IMR-90 (cell line): ENCODE results near the gene DNAH17. TPM values are rescaled to one million over a fixed set of nuclear protein-coding genes. Genes with fewer than 3 reads are reported as not detected.

Experiments used
- ATAC-seq: fragments of 200-7000 bp; cut with Tn5 transposase; 2 replicates; pipeline ENCODE4 v1.9.1; 2020; ENCODE audit warnings: low read depth, mild to moderate bottlenecking, moderate library complexity
- BruUV-seq: library from RNA; stranded (reverse); fragments of 400-500 nt; replicated peaks from 2 replicates; lab custom pipeline; 2021; lab: Mats Ljungman, UMichigan
- CTCF ChIA-PET: fragments of 300-600 bp; formaldehyde crosslinking; extraction: SDS; loops from one replicate; lab custom pipeline; 2021; ENCODE audit warnings: antibody characterized with exemption; lab: Yijun Ruan, JAX
- POLR2A ChIA-PET: fragments of 300-600 bp; sonication (Branson Sonifier 250); formaldehyde crosslinking; loops from one replicate; lab custom pipeline; 2022; ENCODE audit warnings: antibody characterized with exemption; ENCODE audit not compliant: unreplicated experiment; lab: Charles Lee
- DNase-seq: peaks from one replicate; pipeline ENCODE4 v3.0.0; 2013
- H2AFZ ChIP-seq: replicated peaks from 2 replicates; pipeline ENCODE3; 2013; ENCODE audit warnings: low read length, mild to moderate bottlenecking; ENCODE audit not compliant: poor library complexity
- H2AK5ac ChIP-seq: 2 replicates; pipeline ENCODE4 v1.6.1; 2013; ENCODE audit warnings: low read depth, low read length, inconsistent platforms
- H2AK9ac ChIP-seq: replicated peaks from 2 replicates; pipeline ENCODE3; 2013; ENCODE audit warnings: mild to moderate bottlenecking, low read depth, low read length, moderate library complexity; ENCODE audit not compliant: poor library complexity
- H2BK120ac ChIP-seq: 2 replicates; pipeline ENCODE4 v1.6.1; 2013; ENCODE audit warnings: low read depth, low read length, inconsistent platforms
- H2BK15ac ChIP-seq: 3 replicates; pipeline ENCODE4 v1.6.1; 2013; ENCODE audit warnings: low read depth, low read length, inconsistent platforms
- H2BK20ac ChIP-seq: 2 replicates; pipeline ENCODE4 v1.6.1; 2013; ENCODE audit warnings: low read depth, mild to moderate bottlenecking, inconsistent platforms, low read length, moderate library complexity
- H2BK5ac ChIP-seq: 2 replicates; pipeline ENCODE4 v1.6.1; 2013; ENCODE audit warnings: mild to moderate bottlenecking, low read depth, low read length, inconsistent platforms; ENCODE audit not compliant: poor library complexity, severe bottlenecking
- H3K14ac ChIP-seq: replicated peaks from 2 replicates; pipeline ENCODE4 v1.6.1; 2013; ENCODE audit warnings: low read depth, low read length, inconsistent platforms
- H3K18ac ChIP-seq: 2 replicates; pipeline ENCODE4 v1.6.1; 2013; ENCODE audit warnings: low read depth, low read length, control low read depth
- H3K23ac ChIP-seq: 2 replicates; pipeline ENCODE4 v1.6.1; 2013; ENCODE audit warnings: low read depth, low read length, inconsistent platforms
- H3K27ac ChIP-seq: 2 replicates; pipeline ENCODE4 v1.5.1; 2013; ENCODE audit warnings: mild to moderate bottlenecking, control low read depth, low read length; ENCODE audit not compliant: insufficient read depth
- H3K27me3 ChIP-seq: 2 replicates; pipeline ENCODE4 v1.6.1; 2013; ENCODE audit warnings: low read length; ENCODE audit not compliant: control insufficient read depth, insufficient read depth
- H3K36me3 ChIP-seq: 2 replicates; pipeline ENCODE4 v1.6.1; 2013; ENCODE audit warnings: low read length, mixed read lengths; ENCODE audit not compliant: control insufficient read depth, insufficient read depth
- H3K4ac ChIP-seq: 2 replicates; pipeline ENCODE4 v1.6.1; 2013; ENCODE audit warnings: low read depth, low read length, inconsistent platforms
- H3K4me1 ChIP-seq: 2 replicates; pipeline ENCODE4 v1.6.1; 2013; ENCODE audit warnings: low read length, mixed read lengths; ENCODE audit not compliant: control insufficient read depth, insufficient read depth
- H3K4me2 ChIP-seq: 2 replicates; pipeline ENCODE4 v1.6.1; 2013; ENCODE audit warnings: low read depth, mild to moderate bottlenecking, control low read depth, low read length, moderate library complexity
- H3K4me3 ChIP-seq: 2 replicates; pipeline ENCODE4 v1.5.1; 2013; ENCODE audit warnings: low read depth, mild to moderate bottlenecking, control low read depth, low read length, moderate library complexity; ENCODE audit not compliant: insufficient read depth
- H3K56ac ChIP-seq: 2 replicates; pipeline ENCODE4 v1.6.1; 2013; ENCODE audit warnings: low read length, inconsistent platforms; ENCODE audit not compliant: insufficient read depth; ENCODE audit errors: extremely low read depth
- H3K79me1 ChIP-seq, 2 experiments: 2 replicates each; pipeline ENCODE4 v1.6.1; 2013; ENCODE audit warnings: low read length in 2 of 2, inconsistent platforms in 1 of 2, low read depth in 1 of 2
- H3K9ac ChIP-seq: 2 replicates; pipeline ENCODE4 v1.6.1; 2013; ENCODE audit warnings: low read depth, low read length, control low read depth
- H3K9me1 ChIP-seq: 2 replicates; pipeline ENCODE4 v1.6.1; 2013; ENCODE audit warnings: low read length, inconsistent platforms; ENCODE audit not compliant: insufficient read depth
- H3K9me3 ChIP-seq: 2 replicates; pipeline ENCODE4 v1.6.1; 2013; ENCODE audit warnings: low read length; ENCODE audit not compliant: control insufficient read depth, insufficient read depth
- H4K20me1 ChIP-seq: 2 replicates; pipeline ENCODE4 v1.6.1; 2013; ENCODE audit warnings: low read length, inconsistent platforms; ENCODE audit not compliant: insufficient read depth
- H4K5ac ChIP-seq: 2 replicates; pipeline ENCODE4 v1.6.1; 2013; ENCODE audit warnings: mild to moderate bottlenecking, low read depth, low read length, control low read depth
- H4K8ac ChIP-seq, 2 experiments: 2 replicates each; pipeline ENCODE4 v1.6.1; 2013; ENCODE audit warnings: low read depth in 2 of 2, low read length in 2 of 2, control low read depth in 1 of 2, inconsistent platforms in 1 of 2
- H4K91ac ChIP-seq: 2 replicates; pipeline ENCODE4 v1.6.1; 2013; ENCODE audit warnings: low read depth, low read length, inconsistent platforms; ENCODE audit not compliant: insufficient read depth
- BHLHE40 ChIP-seq: fragments of 150-350 bp; IDR thresholded peaks from 2 replicates; pipeline ENCODE4 v1.6.1; 2016; ENCODE audit warnings: mild to moderate bottlenecking, low read depth, low read length
- CEBPB ChIP-seq: IDR thresholded peaks from 2 replicates; pipeline ENCODE4 v1.6.1; 2012; ENCODE audit warnings: low read depth, low read length, improper control_type of control experiment
- CHD1 ChIP-seq: IDR thresholded peaks from 2 replicates; pipeline ENCODE4 v1.6.1; 2012; ENCODE audit warnings: low read depth, low read length, improper control_type of control experiment
- CTCF ChIP-seq: conservative IDR thresholded peaks from 2 replicates; pipeline ENCODE4 v1.5.1; 2012; ENCODE audit warnings: mild to moderate bottlenecking, low read depth, low read length, improper control_type of control experiment
- FOS ChIP-seq: fragments of 150-350 bp; IDR thresholded peaks from 2 replicates; pipeline ENCODE4 v1.6.1; 2016; ENCODE audit warnings: low read depth, low read length
- MAFK ChIP-seq: IDR thresholded peaks from 2 replicates; pipeline ENCODE4 v1.6.1; 2012; ENCODE audit warnings: low read depth, low read length, improper control_type of control experiment
- MAZ ChIP-seq: IDR thresholded peaks from 2 replicates; pipeline ENCODE4 v1.6.1; 2012; ENCODE audit warnings: low read depth, mild to moderate bottlenecking, low read length, improper control_type of control experiment, moderate library complexity, borderline replicate concordance
- MXI1 ChIP-seq: IDR thresholded peaks from 2 replicates; pipeline ENCODE4 v1.6.1; 2012; ENCODE audit warnings: low read depth, mild to moderate bottlenecking, low read length, moderate library complexity, borderline replicate concordance
- NFE2L2 ChIP-seq: fragments of 150-350 bp; IDR thresholded peaks from 2 replicates; pipeline ENCODE4 v1.6.1; 2016; ENCODE audit warnings: low read depth, mild to moderate bottlenecking, low read length
- POLR2A ChIP-seq: IDR thresholded peaks from 2 replicates; pipeline ENCODE4 v1.6.1; 2012; ENCODE audit warnings: mild to moderate bottlenecking, low read depth, low read length
- RAD21 ChIP-seq: IDR thresholded peaks from 2 replicates; pipeline ENCODE4 v1.6.1; 2012; ENCODE audit warnings: low read length, improper control_type of control experiment
- RCOR1 ChIP-seq: IDR thresholded peaks from 2 replicates; pipeline ENCODE4 v1.6.1; 2012; ENCODE audit warnings: mild to moderate bottlenecking, low read length, improper control_type of control experiment; ENCODE audit not compliant: insufficient replicate concordance
- RFX5 ChIP-seq: IDR thresholded peaks from 2 replicates; pipeline ENCODE4 v1.8.0; 2012; ENCODE audit warnings: low read depth, mild to moderate bottlenecking, low read length, moderate library complexity
- SMC3 ChIP-seq: fragments of 150-350 bp; IDR thresholded peaks from 2 replicates; pipeline ENCODE4 v1.6.1; 2016; ENCODE audit warnings: low read depth, mild to moderate bottlenecking, antibody characterized with exemption, low read length, moderate library complexity
- WGBS, 2 experiments: methylation state at CpG; one replicate each; pipeline versions ENCODE4 v1.1.5 to v1.1.7; 2013; ENCODE audit warnings: missing lambda C conversion rate in 2 of 2; ENCODE audit not compliant: insufficient read length in 1 of 2; ENCODE audit errors: extremely low coverage in 2 of 2; 5-methylcytosine and 5-hydroxymethylcytosine counted together
- dilution Hi-C: fragments of 300-500 bp; cut with HindIII; formaldehyde crosslinking; loops from one replicate; pipeline ENCODE4 v1.14.3; 2018; ENCODE audit warnings: low sequenced_read_pairs; ENCODE audit not compliant: unreplicated experiment
- in situ Hi-C: fragments of 300-500 bp; cut with MboI; formaldehyde crosslinking; loops from 3 replicates; pipeline ENCODE4 v1.14.3; 2019; ENCODE audit warnings: low sequenced_read_pairs, inconsistent platforms, mixed read lengths
- intact Hi-C: fragments of 100-400 bp; cut with micrococcal nuclease; formaldehyde crosslinking; loops from 2 replicates; pipeline ENCODE4 v1.10.0; 2022
- polyA plus RNA-seq, 3 experiments: library from polyadenylated mRNA; depleted of rRNA; stranded (reverse); fragments of >200 nt; gene quantifications; 2 replicates each; pipeline ENCODE4 v1.2.3, GENCODE V29; 2012; ENCODE audit warnings: low replicate concordance in 1 of 3
- total RNA-seq: library from RNA; depleted of rRNA; stranded (reverse); fragments of >200 nt; gene quantifications from 2 replicates; pipeline ENCODE4 v1.2.3, GENCODE V29; 2012
- TF ChIP-seq, protein P1 (sequence below): fragments of 150-350 bp; IDR thresholded peaks from 2 replicates; pipeline ENCODE4 v1.6.1; 2016; ENCODE audit warnings: low read depth, mild to moderate bottlenecking, low read length, moderate library complexity, borderline replicate concordance
- TF ChIP-seq, protein P2 (sequence below): fragments of 150-350 bp; IDR thresholded peaks from 2 replicates; pipeline ENCODE4 v1.6.1; 2017; ENCODE audit warnings: mild to moderate bottlenecking, antibody characterized with exemption, low read length, low read depth

The DNAH17 gene
- total and polyA plus RNA-seq, 2 of the 4 experiments (the other 2 are of a cell fraction), result not detected

DNA sequence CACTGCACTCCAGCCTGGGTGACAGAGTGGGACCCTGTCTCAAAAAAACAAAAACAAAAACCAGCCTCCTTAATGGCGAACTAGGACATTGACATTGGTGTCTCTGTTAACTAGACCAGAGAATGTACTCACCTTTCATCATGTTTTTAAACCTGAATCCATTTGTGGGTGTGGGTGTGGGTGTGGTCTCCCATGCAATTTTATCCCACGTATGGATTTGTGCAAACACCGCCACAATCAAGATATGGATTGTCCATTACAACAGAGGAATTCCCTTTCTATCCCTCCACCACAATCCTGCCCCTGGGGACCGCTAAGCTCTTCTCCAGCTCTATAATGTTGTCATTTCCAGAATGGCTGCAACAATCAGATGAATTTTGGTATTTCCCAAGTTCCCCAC, 49.9 kb downstream of the DNAH17 start:
- H3K4ac ChIP-seq, result no peak overlapping the region
- ChIA-PET POLR2A (no interaction called here), CTCF (no interaction called here)
- no peak overlapping the region for H2BK5ac ChIP-seq
- no peaks in the 10 kb centered on the region for H3K9me3 ChIP-seq
- H4K20me1 ChIP-seq, result no peaks in the 10 kb centered on the region
- H2AK5ac ChIP-seq, result no peak overlapping the region
- H2BK15ac ChIP-seq, result no peak overlapping the region
- intact Hi-C loops, result no loop called here
- H3K4me3 ChIP-seq, result no peak overlapping the region
- 100% methylated on average over 1 of the region's 4 CpGs; no CpG with 5 or more reads in 1 of the 2 experiments for WGBS, 2 experiments
- H4K5ac ChIP-seq, result no peak overlapping the region
- no peak overlapping the region for H3K4me2 ChIP-seq
- H2AFZ ChIP-seq, result no peak overlapping the region
- H3K56ac ChIP-seq, result no peak overlapping the region
- no peak for ATAC-seq
- H3K79me1 ChIP-seq, result no peaks in the 10 kb centered on the region
- BruUV-seq, result no TSS peak
- no peak overlapping the region for H2BK20ac ChIP-seq
- no peak overlapping the region for H3K23ac ChIP-seq
- no peaks in the 10 kb centered on the region for H3K9me1 ChIP-seq
- peaks cover 10% of the 10 kb centered on the region; the same call in 1 of the 2 replicates for H3K27me3 ChIP-seq
- H4K91ac ChIP-seq, result no peak overlapping the region
- TF ChIP-seq FOS (no peak), MAFK (no peak), RFX5 (no peak), NFE2L2 (no peak), CTCF (no peak), CEBPB (no peak), CHD1 (no peak), SMC3 (no peak), MAZ (no peak), BHLHE40 (no peak), MXI1 (no peak), RAD21 (no peak), POLR2A (no peak), RCOR1 (no peak)
- TF ChIP-seq, protein P1, sequence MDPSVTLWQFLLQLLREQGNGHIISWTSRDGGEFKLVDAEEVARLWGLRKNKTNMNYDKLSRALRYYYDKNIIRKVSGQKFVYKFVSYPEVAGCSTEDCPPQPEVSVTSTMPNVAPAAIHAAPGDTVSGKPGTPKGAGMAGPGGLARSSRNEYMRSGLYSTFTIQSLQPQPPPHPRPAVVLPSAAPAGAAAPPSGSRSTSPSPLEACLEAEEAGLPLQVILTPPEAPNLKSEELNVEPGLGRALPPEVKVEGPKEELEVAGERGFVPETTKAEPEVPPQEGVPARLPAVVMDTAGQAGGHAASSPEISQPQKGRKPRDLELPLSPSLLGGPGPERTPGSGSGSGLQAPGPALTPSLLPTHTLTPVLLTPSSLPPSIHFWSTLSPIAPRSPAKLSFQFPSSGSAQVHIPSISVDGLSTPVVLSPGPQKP, result no peak
- TF ChIP-seq, protein P2, sequence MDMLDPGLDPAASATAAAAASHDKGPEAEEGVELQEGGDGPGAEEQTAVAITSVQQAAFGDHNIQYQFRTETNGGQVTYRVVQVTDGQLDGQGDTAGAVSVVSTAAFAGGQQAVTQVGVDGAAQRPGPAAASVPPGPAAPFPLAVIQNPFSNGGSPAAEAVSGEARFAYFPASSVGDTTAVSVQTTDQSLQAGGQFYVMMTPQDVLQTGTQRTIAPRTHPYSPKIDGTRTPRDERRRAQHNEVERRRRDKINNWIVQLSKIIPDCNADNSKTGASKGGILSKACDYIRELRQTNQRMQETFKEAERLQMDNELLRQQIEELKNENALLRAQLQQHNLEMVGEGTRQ, result no peak
- H2AK9ac ChIP-seq, result no peak overlapping the region
- H3K18ac ChIP-seq, result no peak overlapping the region
- DNase-seq, result no peak
- dilution Hi-C loops, result no loop called here
- H2BK120ac ChIP-seq, result no peak overlapping the region
- no peaks in the 10 kb centered on the region for H3K36me3 ChIP-seq
- H3K27ac ChIP-seq, result no peak overlapping the region
- in situ Hi-C loops, result no loop called here
- H3K9ac ChIP-seq, result no peak overlapping the region
- no peak overlapping the region for H4K8ac ChIP-seq
- no peaks in the 10 kb centered on the region for H3K4me1 ChIP-seq
- H3K14ac ChIP-seq, result no peak overlapping the region
